HG03442 (cell line): Measurements from ENCODE around the gene MID1.

ENCODE experiments used
- ATAC-seq: cut with Tn5 transposase; IDR thresholded peaks from one replicate; pipeline ENCODE4 v1.9.1; 2021; ENCODE audit warnings: mild to moderate bottlenecking, moderate library complexity; ENCODE audit not compliant: unreplicated experiment

Gene MID1

DNA sequence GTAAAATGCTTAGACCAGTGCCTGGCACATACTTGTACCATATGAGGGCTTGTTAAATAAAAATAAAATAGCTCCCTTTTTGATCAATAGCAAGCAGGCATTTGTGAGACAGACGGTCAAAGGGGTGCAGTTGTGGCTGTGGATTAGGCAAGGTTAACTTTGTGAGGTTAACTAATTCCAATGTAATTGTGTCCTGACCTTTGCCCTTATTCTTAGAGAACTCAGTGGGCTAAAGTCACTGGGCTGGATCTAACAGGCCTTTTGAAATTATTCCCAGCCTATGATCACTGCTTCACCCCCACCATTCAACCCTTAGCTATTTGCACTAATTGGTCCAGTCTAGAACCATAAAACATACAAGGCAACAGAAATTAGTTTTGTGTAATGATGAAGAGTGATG lies 166.4 kb downstream of the MID1 start:
- no peak for ATAC-seq

GRCh38 chrX:10450959-10451355 lies 169.4 kb downstream of the MID1 start:
- no peak for ATAC-seq

GRCh38 chrX:10450229-10450958 lies 170.0 kb downstream of the MID1 start:
- ATAC-seq, result no peak

DNA sequence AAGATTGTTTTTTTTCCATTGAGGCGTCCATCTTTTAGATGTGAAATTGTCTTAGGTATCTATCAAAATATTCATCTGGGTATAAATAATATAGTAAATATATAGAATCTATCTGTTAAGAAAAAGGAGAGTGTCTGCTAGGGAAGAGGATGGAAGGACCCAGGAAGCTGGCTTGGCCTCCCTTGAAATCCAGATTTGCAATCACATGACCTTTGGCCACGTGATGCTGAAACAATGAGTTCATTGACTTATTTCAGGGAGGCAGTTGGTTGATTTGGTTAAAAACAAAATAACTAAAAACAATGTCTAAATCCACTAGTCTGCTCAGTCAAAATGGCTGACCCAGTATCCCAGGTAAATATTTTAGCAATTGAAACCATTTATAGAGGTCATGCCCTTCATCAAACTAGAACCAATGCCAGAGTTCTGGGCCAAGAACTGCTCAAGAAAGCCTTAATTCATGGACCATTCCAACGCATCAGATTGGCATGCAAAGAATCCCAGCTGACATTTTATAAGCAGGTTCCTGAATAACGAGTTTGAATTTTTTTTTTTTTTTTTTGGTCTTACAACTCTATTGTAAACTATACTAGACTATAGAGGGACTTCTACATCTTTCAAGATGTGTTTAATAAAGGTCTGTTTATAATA lies 172.7 kb downstream of the MID1 start:
- no peak for ATAC-seq

- ATAC-seq, result no peak
Measured at GRCh38 chrX:10444204-10444603, 176.2 kb downstream of the MID1 start.

- ATAC-seq, result no peak
Measured at GRCh38 chrX:10441464-10441863, 178.9 kb downstream of the MID1 start.

DNA sequence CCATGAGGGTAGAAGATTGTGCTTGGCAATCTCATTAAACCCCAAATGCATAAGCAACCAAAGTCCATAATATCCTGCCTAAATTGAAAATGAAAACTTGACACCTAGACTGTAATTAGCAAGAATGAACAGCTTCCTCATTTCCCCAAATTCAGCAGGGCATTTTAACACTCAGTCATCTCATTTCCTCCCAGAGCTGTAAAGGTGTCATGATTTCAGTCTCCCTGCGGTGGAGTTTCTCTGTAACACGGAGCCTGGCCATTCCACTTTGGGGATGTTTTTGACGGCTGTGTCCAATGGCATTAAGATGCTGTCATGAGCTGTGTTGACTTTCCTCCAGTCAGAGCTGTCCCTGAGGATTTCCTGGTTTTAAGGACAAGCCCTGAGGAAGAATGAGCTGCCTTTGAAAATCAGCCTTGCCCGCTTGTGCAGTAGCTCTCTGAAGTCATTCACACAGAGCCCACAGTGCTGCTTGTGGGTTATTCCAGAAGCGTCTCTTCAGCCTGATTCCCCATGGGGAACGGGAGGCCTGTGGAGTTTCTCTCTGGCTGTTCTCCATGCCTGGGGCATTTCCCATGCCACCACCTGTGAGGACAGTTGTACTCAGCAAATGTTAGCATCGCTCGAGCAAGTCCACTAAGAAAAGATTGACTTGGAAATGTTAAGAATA lies 187.0 kb downstream of the MID1 start:
- ATAC-seq, result no peak

GRCh38 chrX:10429908-10430307 lies 190.5 kb downstream of the MID1 start:
- ATAC-seq, result no peak

DNA sequence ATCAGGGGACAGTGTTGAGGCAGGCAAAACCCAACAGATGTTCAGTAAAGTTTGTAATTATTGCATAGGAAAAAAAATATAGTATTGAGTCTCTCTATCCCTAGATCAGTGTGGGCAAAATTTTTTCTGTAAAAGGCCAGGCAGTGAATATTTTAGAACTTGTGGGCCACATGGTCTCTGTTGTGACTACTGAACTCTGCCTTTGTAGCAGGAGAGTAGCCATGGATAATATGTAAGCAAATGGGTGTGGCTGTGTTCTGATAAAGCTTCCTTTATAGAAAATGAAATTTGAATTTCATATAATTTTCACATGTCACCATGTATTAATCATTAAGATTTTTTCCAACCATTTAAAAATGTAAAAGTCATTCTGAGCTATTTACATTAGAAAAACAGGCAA lies 193.1 kb downstream of the MID1 start:
- no peak for ATAC-seq

GRCh38 chrX:10423716-10424115 lies 196.7 kb downstream of the MID1 start:
- ATAC-seq, result no peak

DNA sequence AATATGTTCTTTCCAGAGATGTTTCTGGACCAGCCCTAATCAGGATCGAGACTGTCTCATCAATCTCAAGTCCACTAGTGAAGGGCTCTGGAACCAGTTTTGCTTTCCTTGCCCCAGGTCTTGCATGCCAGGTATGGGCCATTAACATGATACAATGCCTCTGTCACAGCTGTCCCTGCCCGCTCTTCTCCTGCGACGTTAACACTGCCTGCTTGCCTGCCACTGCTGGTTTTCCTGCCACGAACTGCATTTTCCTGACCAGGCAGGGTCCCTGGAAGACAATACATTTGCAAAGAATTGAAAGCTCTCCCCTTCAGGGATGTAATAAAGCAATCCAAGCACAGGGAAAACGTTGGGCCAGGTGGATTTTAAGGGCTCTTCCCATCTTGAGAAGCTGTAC lies 200.3 kb downstream of the MID1 start:
- no peak for ATAC-seq

DNA sequence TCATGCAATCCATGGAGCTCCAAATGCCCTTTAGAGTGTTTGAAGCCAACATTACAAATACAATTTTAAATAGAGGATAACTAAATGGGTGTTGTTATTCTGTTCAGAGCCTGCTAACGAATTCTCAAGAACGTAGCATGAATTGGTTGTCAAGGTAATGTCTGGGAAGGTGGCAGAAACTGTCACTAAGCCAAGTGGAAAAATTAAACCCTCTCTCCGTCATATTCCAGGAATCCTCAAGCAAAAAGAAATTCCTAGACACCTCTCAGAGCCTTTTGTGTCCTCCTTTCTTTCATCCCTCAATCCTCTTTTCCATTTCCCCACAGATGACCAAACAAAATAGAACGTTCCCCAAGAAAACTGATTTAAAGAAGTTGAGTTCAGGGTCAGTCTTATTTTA lies 204.0 kb downstream of the MID1 start:
- ATAC-seq, result no peak

DNA sequence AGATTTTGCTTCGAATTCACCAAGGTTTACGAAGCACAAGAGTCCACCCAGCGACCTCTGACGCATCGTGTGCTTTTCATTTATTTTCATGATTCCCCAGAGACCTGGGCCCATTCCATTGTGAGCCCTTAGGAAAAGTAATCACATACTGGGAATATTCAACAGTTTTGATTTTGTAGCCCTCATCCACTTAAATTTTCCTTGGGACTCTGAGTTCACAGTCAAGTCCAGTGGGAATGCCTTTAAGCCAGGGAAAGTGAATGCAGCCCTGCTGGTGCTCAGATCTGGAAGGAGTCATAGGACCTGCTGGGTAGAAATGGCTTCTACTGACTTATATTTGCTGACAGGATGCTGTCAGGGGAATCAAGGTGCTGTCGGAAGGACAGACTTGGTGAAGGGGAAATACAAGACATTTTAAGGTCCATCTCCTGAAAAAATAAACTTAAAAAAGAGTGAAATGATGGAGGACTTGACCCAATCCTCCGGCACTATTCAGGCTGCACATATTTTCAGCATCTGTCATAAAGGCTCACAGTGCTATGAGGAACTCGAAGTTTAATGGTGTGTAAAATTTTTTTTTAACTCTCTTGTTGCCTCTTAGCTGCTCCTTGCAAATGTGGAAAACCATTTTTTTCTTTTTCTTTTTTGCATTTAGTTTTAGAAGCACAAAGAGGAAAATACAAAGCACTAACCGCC lies 204.9 kb downstream of the MID1 start:
- ATAC-seq, result no peak

- ATAC-seq, result no peak
Measured at GRCh38 chrX:10414862-10415261, 205.5 kb downstream of the MID1 start.

GRCh38 chrX:10414156-10414824 lies 206.1 kb downstream of the MID1 start:
- no peak for ATAC-seq

GRCh38 chrX:10404436-10404835 lies 215.9 kb downstream of the MID1 start:
- ATAC-seq, result no peak

- no peak for ATAC-seq
Measured at GRCh38 chrX:10401239-10401638, 219.1 kb downstream of the MID1 start.

- ATAC-seq, result no peak
Measured at GRCh38 chrX:10399043-10399741, 221.2 kb downstream of the MID1 start.

- ATAC-seq, result no peak
Measured at GRCh38 chrX:10398215-10398614, 222.2 kb downstream of the MID1 start.

DNA sequence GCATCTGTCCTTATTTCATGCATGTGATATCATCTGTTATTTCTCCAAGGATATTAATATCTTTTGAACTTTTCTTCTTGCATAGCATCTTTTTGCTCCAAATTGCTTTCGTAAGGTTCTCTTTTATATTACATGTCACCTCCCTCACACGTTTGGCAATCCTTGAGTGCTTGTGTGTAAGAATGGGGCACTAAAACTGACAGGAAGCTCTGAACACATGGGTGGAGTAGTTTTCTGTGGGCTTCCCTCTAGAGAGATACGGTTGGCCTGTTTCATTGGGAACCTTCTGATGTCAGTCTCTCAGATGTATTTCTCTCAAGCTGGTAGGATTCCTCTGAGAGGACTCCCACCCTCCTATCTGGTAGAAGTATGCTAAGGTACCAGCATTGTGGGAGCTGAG lies 223.0 kb downstream of the MID1 start:
- no peak for ATAC-seq
